CD14-positive monocyte (primary cell): Measurements from ENCODE around the gene TSHZ3. TPM values are rescaled to one million over a fixed set of nuclear protein-coding genes. Genes with fewer than 3 reads are reported as not detected.
A peak's percentile ranks its signal among the peaks of the same experiment; 100 is the strongest.

Experiments used
- DNase-seq, 3 donors: peaks; one replicate each; pipeline ENCODE4 v3.0.0-alpha.2; 2011 to 2022
- H2AFZ ChIP-seq: 2 replicates; pipeline ENCODE4 v1.6.0; 2012; ENCODE audit warnings: mild to moderate bottlenecking, low read depth, low read length, inconsistent platforms; ENCODE audit not compliant: insufficient read depth, poor library complexity, severe bottlenecking
- H3K27ac ChIP-seq, 2 donors: 1 replicate in 1 of 2; 2 replicates in 1 of 2; pipeline ENCODE4 v1.5.1; 2012 to 2013; ENCODE audit warnings: low read length in 2 of 2, control low read depth in 1 of 2, inconsistent platforms in 1 of 2, low read depth in 1 of 2, mild to moderate bottlenecking in 1 of 2
- H3K27me3 ChIP-seq, 2 donors: one replicate each; pipeline versions ENCODE4 v1.6.0 to v1.6.1; 2011 to 2013; ENCODE audit warnings: low read length in 2 of 2; ENCODE audit not compliant: control insufficient read depth in 2 of 2, insufficient read depth in 2 of 2
- H3K36me3 ChIP-seq, 2 donors: replicated peaks in 1 of 2; 1 replicate in 1 of 2; 2 replicates in 1 of 2; pipeline versions ENCODE4 v1.5.1 to v1.6.1; 2012 to 2013; ENCODE audit warnings: low read length in 2 of 2, control low read depth in 1 of 2, inconsistent platforms in 1 of 2, mild to moderate bottlenecking in 1 of 2; ENCODE audit not compliant: insufficient read depth in 2 of 2, control insufficient read depth in 1 of 2
- H3K4me1 ChIP-seq, 2 donors: 1 replicate in 1 of 2; 2 replicates in 1 of 2; pipeline versions ENCODE4 v1.5.1 to v1.6.1; 2012 to 2013; ENCODE audit warnings: low read length in 2 of 2, control low read depth in 1 of 2, inconsistent platforms in 1 of 2, mild to moderate bottlenecking in 1 of 2, moderate library complexity in 1 of 2; ENCODE audit not compliant: insufficient read depth in 2 of 2, control insufficient read depth in 1 of 2
- H3K4me2 ChIP-seq: replicated peaks from 2 replicates; pipeline ENCODE3; 2012; ENCODE audit warnings: low read length, moderate library complexity, mild to moderate bottlenecking; ENCODE audit not compliant: poor library complexity, severe bottlenecking; ENCODE audit errors: extremely low read depth
- H3K4me3 ChIP-seq, 3 experiments: fragments of 200-600 bp in 1 of 3; sonication (generic) in 1 of 3; replicated peaks in 1 of 3; 1 replicate in 2 of 3; 2 replicates in 1 of 3; pipeline ENCODE4 v1.5.1; 2011 to 2013; ENCODE audit warnings: low read length in 3 of 3, mild to moderate bottlenecking in 3 of 3, control low read depth in 2 of 3, low read depth in 2 of 3, inconsistent platforms in 1 of 3, moderate library complexity in 1 of 3
- H3K79me2 ChIP-seq: 2 replicates; pipeline ENCODE4 v1.6.0; 2012; ENCODE audit warnings: mild to moderate bottlenecking, control low read depth, inconsistent platforms, low read length, moderate library complexity; ENCODE audit not compliant: insufficient read depth
- H3K9ac ChIP-seq: 2 replicates; pipeline ENCODE4 v1.6.0; 2017; ENCODE audit warnings: low read length, mild to moderate bottlenecking; ENCODE audit not compliant: insufficient read depth, poor library complexity, severe bottlenecking
- H3K9me3 ChIP-seq, 2 donors: replicated peaks in 1 of 2; 1 replicate in 1 of 2; 2 replicates in 1 of 2; pipeline versions ENCODE4 v1.5.1 to v1.6.1; 2012 to 2013; ENCODE audit warnings: low read length in 2 of 2, control low read depth in 1 of 2; ENCODE audit not compliant: control insufficient read depth in 1 of 2, insufficient read depth in 1 of 2
- H4K20me1 ChIP-seq: 2 replicates; pipeline ENCODE4 v1.6.0; 2012; ENCODE audit warnings: mild to moderate bottlenecking, low read length, control low read depth, moderate library complexity; ENCODE audit not compliant: insufficient read depth
- H3K27ac Mint-ChIP-seq, 7 donors: one replicate each; pipeline ENCODE4 v1.8.0; 2020; ENCODE audit warnings: mild to moderate bottlenecking in 7 of 7, mixed read lengths in 7 of 7, moderate library complexity in 6 of 7, inconsistent platforms in 2 of 7
- H3K27me3 Mint-ChIP-seq, 3 donors: one replicate each; pipeline ENCODE4 v1.8.0; 2021 to 2022; ENCODE audit warnings: low read depth in 3 of 3, mild to moderate bottlenecking in 3 of 3, mixed read lengths in 3 of 3, moderate library complexity in 3 of 3, inconsistent platforms in 1 of 3
- H3K36me3 Mint-ChIP-seq, 2 donors: one replicate each; pipeline ENCODE4 v1.8.0; 2020; ENCODE audit warnings: mixed read lengths in 2 of 2, inconsistent platforms in 1 of 2, mild to moderate bottlenecking in 1 of 2
- H3K4me1 Mint-ChIP-seq: one replicate; pipeline ENCODE4 v1.8.0; 2020; ENCODE audit warnings: mild to moderate bottlenecking, mixed read lengths
- H3K4me3 Mint-ChIP-seq, 2 donors: one replicate each; pipeline ENCODE4 v1.8.0; 2020; ENCODE audit warnings: mild to moderate bottlenecking in 2 of 2, mixed read lengths in 2 of 2, moderate library complexity in 1 of 2
- H3K9me3 Mint-ChIP-seq, 7 donors: one replicate each; pipeline ENCODE4 v1.8.0; 2020 to 2022; ENCODE audit warnings: mixed read lengths in 7 of 7, mild to moderate bottlenecking in 6 of 7, moderate library complexity in 6 of 7, inconsistent platforms in 2 of 7
- whole genome bisulfite sequencing: methylation state at CpG from one replicate; pipeline ENCODE4 v1.1.5; 2013; ENCODE audit warnings: missing lambda C conversion rate; ENCODE audit not compliant: insufficient coverage; 5-methylcytosine and 5-hydroxymethylcytosine counted together
- intact Hi-C, 2 donors: fragments of 100-400 bp; cut with micrococcal nuclease; formaldehyde crosslinking; loops; one replicate each; pipeline versions ENCODE4 v1.15.0 to v1.15.1; 2023
- polyA plus RNA-seq, 3 donors: library from polyadenylated mRNA; depleted of rRNA in 1 of 3; unstranded in 2 of 3; stranded (reverse) in 1 of 3; fragments of 300-500 nt in 2 of 3; fragments of >200 nt in 1 of 3; fragmentation: Illumina TruSeq in 2 of 3; gene quantifications; 1 replicate in 2 of 3; 2 replicates in 1 of 3; pipeline ENCODE4 v1.2.3, GENCODE V29; 2012 to 2021
- TF ChIP-seq, protein P1 (sequence below): fragments of 200-600 bp; IDR thresholded peaks from one replicate; pipeline ENCODE4 v1.8.0; 2022; ENCODE audit warnings: antibody characterized with exemption, mild to moderate bottlenecking

Gene TSHZ3
- polyA plus RNA-seq, 3 donors = 2.3 to 5.8 (median 3.3) TPM

DNA sequence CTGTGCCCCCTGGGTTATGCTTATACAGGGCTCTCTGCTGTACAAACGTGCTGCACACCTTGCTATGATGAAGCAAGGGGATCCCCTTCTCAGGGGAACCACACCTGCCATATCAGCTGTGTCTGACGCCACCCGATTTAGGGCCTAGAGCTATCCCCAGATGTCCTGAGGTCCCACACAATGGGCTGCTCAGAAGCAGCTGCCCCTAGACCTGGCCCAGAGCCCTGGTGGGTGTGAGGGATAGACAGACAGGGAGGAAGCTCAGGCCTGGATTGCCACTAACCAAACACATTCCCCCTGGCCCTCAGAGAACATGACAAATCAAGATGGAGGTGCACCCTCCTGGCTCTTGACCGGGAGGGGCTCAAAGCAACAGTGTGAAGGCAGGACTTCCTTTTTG is 59.3 kb downstream of the TSHZ3 start:
- Histone ChIP-seq H3K27ac (no peak overlapping the region), H3K4me2 (no peak overlapping the region), H3K9me3 (no peaks in the 10 kb centered on the region), H3K9ac (no peak overlapping the region), H3K4me1 (peaks cover 6 to 9% of the 10 kb centered on the region in 2 donors), H3K4me3 (no peak overlapping the region), H4K20me1 (peaks cover 98% of the 10 kb centered on the region), H2AFZ (no peak overlapping the region), H3K27me3 (no peaks in the 10 kb centered on the region), H3K79me2 (peaks cover 22% of the 10 kb centered on the region), H3K36me3 (peaks cover 0 to 4% of the 10 kb centered on the region in 2 donors)
- no peak for DNase-seq
- H3K4me1 Mint-ChIP-seq = peaks cover 35% of the 10 kb centered on the region
- H3K27ac Mint-ChIP-seq = peak overlapping the region in 3 of 7 donors; percentile 0 to 42 (median 25)
- WGBS = 68% methylated on average over 3 of the region's 4 CpGs
- TF ChIP-seq, protein P1, sequence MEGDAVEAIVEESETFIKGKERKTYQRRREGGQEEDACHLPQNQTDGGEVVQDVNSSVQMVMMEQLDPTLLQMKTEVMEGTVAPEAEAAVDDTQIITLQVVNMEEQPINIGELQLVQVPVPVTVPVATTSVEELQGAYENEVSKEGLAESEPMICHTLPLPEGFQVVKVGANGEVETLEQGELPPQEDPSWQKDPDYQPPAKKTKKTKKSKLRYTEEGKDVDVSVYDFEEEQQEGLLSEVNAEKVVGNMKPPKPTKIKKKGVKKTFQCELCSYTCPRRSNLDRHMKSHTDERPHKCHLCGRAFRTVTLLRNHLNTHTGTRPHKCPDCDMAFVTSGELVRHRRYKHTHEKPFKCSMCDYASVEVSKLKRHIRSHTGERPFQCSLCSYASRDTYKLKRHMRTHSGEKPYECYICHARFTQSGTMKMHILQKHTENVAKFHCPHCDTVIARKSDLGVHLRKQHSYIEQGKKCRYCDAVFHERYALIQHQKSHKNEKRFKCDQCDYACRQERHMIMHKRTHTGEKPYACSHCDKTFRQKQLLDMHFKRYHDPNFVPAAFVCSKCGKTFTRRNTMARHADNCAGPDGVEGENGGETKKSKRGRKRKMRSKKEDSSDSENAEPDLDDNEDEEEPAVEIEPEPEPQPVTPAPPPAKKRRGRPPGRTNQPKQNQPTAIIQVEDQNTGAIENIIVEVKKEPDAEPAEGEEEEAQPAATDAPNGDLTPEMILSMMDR = no peak
- peaks cover 0 to 8% (median 0%) of the 10 kb centered on the region in 7 donors for H3K9me3 Mint-ChIP-seq
- intact Hi-C loops = no loop called here
- peaks cover 9 to 12% of the 10 kb centered on the region in 2 donors for H3K36me3 Mint-ChIP-seq
- H3K27me3 Mint-ChIP-seq = peaks cover 2 to 4% (median 2%) of the 10 kb centered on the region in 3 donors
- H3K4me3 Mint-ChIP-seq = no peak overlapping the region

GRCh38 chr19:31289381-31289880 is 59.8 kb downstream of the TSHZ3 start:
- Histone ChIP-seq H3K9me3 (no peaks in the 10 kb centered on the region), H3K27me3 (no peaks in the 10 kb centered on the region), H3K27ac (no peak overlapping the region), H3K4me1 (peaks cover 6 to 9% of the 10 kb centered on the region in 2 donors), H3K4me2 (no peak overlapping the region), H4K20me1 (peaks cover 98% of the 10 kb centered on the region), H3K4me3 (no peak overlapping the region), H3K9ac (no peak overlapping the region), H3K79me2 (peaks cover 27% of the 10 kb centered on the region), H2AFZ (no peak overlapping the region), H3K36me3 (peaks cover 0 to 4% of the 10 kb centered on the region in 2 donors)
- Mint-ChIP-seq H3K4me1 (peaks cover 35% of the 10 kb centered on the region), H3K27me3 (peaks cover 2 to 4% (median 2%) of the 10 kb centered on the region in 3 donors), H3K9me3 (peaks cover 0 to 8% (median 0%) of the 10 kb centered on the region in 7 donors), H3K36me3 (peaks cover 11 to 17% of the 10 kb centered on the region in 2 donors), H3K4me3 (no peak overlapping the region), H3K27ac (peak overlapping the region in 1 of 7 donors; percentile 43)
- 88% methylated on average over 6 of the region's 10 CpGs for WGBS
- TF ChIP-seq, protein P1 = no peak
- DNase-seq = no peak
- intact Hi-C loops = no loop called here
